ENCODE measurements around the gene CDC16.

Gene CDC16

DNA sequence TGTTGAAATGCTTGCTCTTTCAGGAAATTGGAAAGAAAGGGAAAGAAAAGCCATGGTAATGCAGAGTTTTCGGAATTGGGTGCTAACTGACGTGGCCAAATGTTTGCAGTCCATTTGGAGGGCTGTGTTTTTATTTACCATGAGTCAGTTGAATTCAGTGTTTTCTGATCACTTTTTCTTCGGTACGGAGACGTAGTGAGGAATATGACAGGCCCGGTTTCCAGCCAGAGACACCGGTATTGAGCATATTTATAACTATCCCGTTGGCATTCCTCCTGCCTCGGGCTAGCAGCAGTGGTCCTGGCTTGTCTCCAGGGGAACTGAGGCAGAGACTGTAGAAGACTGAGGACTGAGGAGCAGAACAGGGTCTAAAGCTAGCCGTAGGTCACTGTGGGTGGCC is 1.0 kb downstream of the CDC16 start:
- no peak for DNase-seq (ENCODE audit: low spot score)
- TF ChIP-seq, protein P1, sequence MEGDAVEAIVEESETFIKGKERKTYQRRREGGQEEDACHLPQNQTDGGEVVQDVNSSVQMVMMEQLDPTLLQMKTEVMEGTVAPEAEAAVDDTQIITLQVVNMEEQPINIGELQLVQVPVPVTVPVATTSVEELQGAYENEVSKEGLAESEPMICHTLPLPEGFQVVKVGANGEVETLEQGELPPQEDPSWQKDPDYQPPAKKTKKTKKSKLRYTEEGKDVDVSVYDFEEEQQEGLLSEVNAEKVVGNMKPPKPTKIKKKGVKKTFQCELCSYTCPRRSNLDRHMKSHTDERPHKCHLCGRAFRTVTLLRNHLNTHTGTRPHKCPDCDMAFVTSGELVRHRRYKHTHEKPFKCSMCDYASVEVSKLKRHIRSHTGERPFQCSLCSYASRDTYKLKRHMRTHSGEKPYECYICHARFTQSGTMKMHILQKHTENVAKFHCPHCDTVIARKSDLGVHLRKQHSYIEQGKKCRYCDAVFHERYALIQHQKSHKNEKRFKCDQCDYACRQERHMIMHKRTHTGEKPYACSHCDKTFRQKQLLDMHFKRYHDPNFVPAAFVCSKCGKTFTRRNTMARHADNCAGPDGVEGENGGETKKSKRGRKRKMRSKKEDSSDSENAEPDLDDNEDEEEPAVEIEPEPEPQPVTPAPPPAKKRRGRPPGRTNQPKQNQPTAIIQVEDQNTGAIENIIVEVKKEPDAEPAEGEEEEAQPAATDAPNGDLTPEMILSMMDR (IDR thresholded peaks at IDR 0.05; ENCODE audit: extremely low read depth, missing control alignments), result no peak

DNA sequence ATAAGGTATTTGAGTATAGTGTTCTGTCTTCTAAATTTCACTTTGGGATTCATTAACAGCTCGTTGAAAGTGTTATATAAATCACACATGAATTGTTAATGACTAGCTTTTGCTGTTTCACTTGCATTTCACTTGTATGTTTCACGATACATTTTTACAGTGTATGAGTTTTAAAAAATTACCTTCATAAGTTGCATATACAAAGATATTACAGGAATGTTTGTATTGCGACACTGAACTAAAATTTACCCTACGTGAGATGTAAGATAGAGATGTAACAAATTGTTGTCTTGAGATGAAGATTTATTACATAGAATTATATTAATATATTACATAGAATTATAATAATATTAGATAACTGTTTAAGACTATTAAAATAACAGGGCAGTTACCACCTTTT is 1.5 kb downstream of the CDC16 start:
- TF ChIP-seq, protein P1 (IDR thresholded peaks at IDR 0.05; ENCODE audit: extremely low read depth, missing control alignments), result no peak
- no peak for DNase-seq (ENCODE audit: low spot score)

DNA sequence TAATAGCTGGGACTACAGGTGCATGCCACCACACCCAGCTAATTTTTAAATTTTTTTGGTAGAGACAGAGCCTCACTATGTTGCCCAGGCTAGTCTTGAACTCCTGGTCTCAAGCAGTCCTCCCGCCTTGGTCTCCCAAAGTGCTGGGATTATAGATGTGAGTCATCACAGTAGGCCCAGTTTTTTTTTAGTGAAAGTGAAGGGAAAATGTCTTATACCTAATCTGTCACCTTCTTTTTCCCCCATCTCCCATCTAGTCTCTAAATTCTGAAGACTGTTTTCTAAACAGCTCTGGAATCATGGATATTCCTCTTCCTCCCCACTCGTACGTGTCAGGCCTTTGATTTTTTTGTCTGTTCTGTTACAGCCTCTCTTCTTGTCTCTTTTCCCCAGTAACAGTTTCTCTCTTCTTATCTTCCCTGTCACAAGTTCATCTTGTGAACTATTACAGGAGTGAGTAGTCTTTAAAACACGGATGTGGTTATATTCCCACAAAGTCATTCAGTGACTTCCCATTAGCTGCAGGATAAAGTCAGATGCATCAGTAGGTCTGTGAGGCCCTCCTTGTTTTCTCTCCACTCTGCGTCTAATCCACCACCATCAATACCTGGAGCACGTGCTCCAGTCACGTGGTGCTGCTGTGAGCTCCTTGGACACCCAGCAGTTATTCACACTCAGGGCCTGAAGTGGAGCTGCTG is 2.9 kb downstream of the CDC16 start:
- no peak for DNase-seq (ENCODE audit: low spot score)
- TF ChIP-seq, protein P1 (IDR thresholded peaks at IDR 0.05; ENCODE audit: extremely low read depth, missing control alignments), result no peak

DNA sequence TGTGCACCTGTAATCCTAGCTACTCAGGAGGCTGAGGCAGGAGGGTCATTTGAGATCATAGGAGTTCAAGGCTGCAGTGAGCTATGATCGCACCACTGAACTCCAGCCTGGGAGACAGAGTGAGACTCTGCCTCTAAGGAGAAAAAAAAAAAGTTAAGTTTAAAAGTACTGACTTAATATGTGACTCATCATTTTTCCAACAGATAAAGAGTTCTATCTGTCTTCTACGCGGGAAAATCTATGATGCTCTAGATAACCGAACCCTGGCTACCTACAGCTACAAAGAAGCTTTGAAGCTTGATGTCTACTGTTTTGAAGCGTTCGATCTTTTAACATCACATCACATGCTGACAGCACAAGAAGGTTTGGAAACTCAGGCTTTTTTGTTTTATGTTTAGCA is 7.2 kb downstream of the CDC16 start:
- no peak for DNase-seq (ENCODE audit: low spot score)
- TF ChIP-seq, protein P1 (IDR thresholded peaks at IDR 0.05; ENCODE audit: extremely low read depth, missing control alignments), result no peak

DNA sequence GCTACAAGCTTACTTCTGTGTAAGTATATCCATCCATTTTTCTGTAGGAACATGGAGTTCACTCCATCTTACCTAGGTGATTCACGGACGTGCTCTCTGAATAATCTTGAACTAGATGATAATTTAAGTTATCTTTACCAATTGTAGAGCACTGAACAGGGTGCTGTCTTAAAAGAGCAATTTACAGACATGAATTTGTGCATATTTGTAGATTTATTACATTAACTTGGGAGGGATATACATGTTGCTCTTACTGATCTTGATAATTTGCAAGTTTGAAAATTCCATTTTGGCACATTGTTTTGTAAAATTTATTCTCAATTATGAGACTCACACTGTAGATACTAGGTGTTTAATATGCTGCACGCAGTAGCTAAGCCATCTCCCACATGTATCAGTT is 9.3 kb downstream of the CDC16 start:
- DNase-seq (ENCODE audit: low spot score), result no peak
- TF ChIP-seq, protein P1 (IDR thresholded peaks at IDR 0.05; ENCODE audit: extremely low read depth, missing control alignments), result no peak

DNA sequence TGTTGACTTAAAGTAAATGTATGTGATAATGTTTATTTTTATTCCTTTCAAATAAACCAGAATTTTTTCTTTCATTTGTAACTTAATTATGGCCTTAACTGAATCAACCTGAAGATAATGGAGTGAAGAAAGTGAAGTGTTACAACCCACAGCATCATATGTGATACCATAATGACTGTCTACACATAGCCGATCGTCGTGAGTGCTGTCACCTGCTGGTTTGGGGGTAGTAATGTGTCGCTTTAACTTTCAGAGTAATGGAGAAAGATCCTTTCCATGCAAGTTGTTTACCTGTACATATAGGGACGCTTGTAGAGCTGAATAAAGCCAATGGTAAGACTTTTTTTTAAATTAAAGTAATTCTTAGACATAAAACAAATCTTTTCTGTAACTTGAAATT is 9.9 kb downstream of the CDC16 start:
- DNase-seq (ENCODE audit: low spot score), result no peak
- TF ChIP-seq, protein P1 (IDR thresholded peaks at IDR 0.05; ENCODE audit: extremely low read depth, missing control alignments), result no peak

DNA sequence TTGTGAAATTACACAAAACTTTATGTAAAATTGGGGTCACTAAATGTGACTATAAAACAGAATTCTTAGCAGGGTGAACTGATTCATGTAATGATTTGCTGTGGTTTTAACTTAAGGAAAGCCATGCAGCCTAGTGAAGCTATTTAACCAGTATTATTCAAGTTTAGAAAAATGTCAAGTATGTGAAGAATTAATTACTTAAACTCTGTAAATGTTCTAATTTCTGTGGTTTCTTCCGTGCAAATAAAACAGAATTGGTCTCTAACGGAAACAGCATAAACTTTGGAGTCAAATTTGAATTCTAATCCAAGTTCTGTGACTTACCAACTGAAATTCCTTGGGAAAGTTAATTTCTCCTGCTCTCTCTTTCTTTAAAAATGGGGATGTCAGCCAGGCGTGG is 13.3 kb downstream of the CDC16 start:
- no peak for DNase-seq (ENCODE audit: low spot score)
- TF ChIP-seq, protein P1 (IDR thresholded peaks at IDR 0.05; ENCODE audit: extremely low read depth, missing control alignments), result no peak
